ENCODE measurements around the gene NDUFV3.

GRCh38 chr21:42892582-42892930 lies 553 bp upstream of the NDUFV3 start:
- TF ChIP-seq ZNF232 (CRISPR knock-in tag; IDR thresholded peaks at IDR 0.05; ENCODE audit: borderline replicate concordance) (no peak; the same call in 1 of the 2 replicates), CTCF (CRISPR knock-in tag; IDR thresholded peaks at IDR 0.05) (no peak), ZNF224 (CRISPR knock-in tag; IDR thresholded peaks at IDR 0.05) (no peak), REST (IDR thresholded peaks at IDR 0.05; ENCODE audit: borderline replicate concordance in 1 of 2, low read depth in 1 of 2, low read length in 2 of 2) (no peak), ARNT (IDR thresholded peaks at IDR 0.05) (no peak), SNAPC5 (CRISPR knock-in tag; IDR thresholded peaks at IDR 0.05; ENCODE audit: borderline replicate concordance) (no peak), ATF3 (CRISPR knock-in tag; IDR thresholded peaks at IDR 0.05) (no peak), CHCHD3 (CRISPR knock-in tag; IDR thresholded peaks at IDR 0.05) (no peak), EP300 (IDR thresholded peaks at IDR 0.05; ENCODE audit: low read depth in 2 of 2, low read length in 2 of 2) (no peak), EP300 (CRISPR knock-in tag; IDR thresholded peaks at IDR 0.05; ENCODE audit: borderline replicate concordance) (no peak)
